HUES64 (cell line): Measurements from ENCODE around the gene PRPH.
A peak's percentile ranks its signal among the peaks of the same experiment; 100 is the strongest.

ENCODE experiments used
- H3K27ac ChIP-seq: 2 replicates; pipeline ENCODE4 v1.7.0; 2013; ENCODE audit warnings: low read depth, low read length, inconsistent platforms
- H3K27me3 ChIP-seq: 2 replicates; pipeline ENCODE4 v1.6.1; 2013; ENCODE audit warnings: mild to moderate bottlenecking, low read length; ENCODE audit not compliant: insufficient read depth
- H3K36me3 ChIP-seq: 2 replicates; pipeline ENCODE4 v1.6.1; 2013; ENCODE audit warnings: mild to moderate bottlenecking, low read length; ENCODE audit not compliant: insufficient read depth
- H3K4me1 ChIP-seq: 2 replicates; pipeline ENCODE4 v1.6.1; 2013; ENCODE audit warnings: mild to moderate bottlenecking, low read length, moderate library complexity; ENCODE audit not compliant: insufficient read depth
- H3K4me3 ChIP-seq: 2 replicates; pipeline ENCODE4 v1.5.1; 2013; ENCODE audit warnings: mild to moderate bottlenecking, low read length, moderate library complexity
- H3K9ac ChIP-seq: 2 replicates; pipeline ENCODE4 v1.6.1; 2013; ENCODE audit warnings: mild to moderate bottlenecking, low read depth, low read length
- H3K9me3 ChIP-seq: 2 replicates; pipeline ENCODE4 v1.6.1; 2013; ENCODE audit warnings: low read depth, low read length; ENCODE audit not compliant: insufficient read depth
- WGBS: fragments of 150-250, 120-280 bp; methylation state at CpG from one replicate; pipeline ENCODE4 v1.1.7; 2013; ENCODE audit warnings: missing lambda C conversion rate; 5-methylcytosine and 5-hydroxymethylcytosine counted together

PRPH gene

DNA sequence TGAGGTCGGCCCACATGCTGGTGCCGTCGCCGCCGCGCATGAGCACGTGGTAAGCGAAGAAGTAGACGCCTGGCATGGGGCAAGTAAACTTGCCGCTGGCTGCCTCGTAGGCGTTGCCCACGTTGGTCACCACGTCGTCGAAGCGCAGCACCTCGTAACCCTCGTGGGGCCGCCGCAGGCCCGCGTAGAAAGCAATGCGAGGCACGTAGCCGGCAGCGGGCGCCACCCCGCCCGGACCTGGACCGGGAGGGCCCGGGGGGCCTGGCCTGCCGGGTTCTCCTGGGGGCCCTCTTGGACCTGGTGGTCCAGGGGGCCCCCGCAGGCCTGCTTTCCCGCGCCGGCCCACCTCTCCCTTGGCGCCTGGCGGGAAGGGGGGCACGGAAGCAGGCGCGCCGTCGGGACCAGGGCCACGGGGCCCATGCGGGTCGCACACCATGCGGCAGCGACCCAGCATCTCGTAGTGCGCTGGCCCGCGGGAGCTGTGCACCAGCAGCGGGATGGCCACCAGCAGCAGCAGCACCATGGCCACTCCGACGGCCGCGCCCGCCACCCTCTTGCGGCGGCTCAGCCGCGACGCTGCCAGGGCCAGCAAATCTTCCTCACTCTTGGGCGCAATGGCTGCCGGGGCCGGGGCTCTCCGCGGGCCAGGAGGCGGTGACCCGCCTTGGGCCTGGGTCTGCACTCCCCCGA, 41.2 kb downstream of the PRPH start:
- no peak overlapping the region for H3K9ac ChIP-seq
- peak overlapping the region; percentile 33 for H3K4me3 ChIP-seq
- peaks cover 95% of the 10 kb centered on the region for H3K27me3 ChIP-seq
- H3K27ac ChIP-seq, result no peak overlapping the region
- H3K36me3 ChIP-seq, result no peaks in the 10 kb centered on the region
- H3K9me3 ChIP-seq, result no peaks in the 10 kb centered on the region
- H3K4me1 ChIP-seq, result peaks cover 17% of the 10 kb centered on the region
- WGBS, result 20% methylated on average over 72 of the region's 72 CpGs

DNA sequence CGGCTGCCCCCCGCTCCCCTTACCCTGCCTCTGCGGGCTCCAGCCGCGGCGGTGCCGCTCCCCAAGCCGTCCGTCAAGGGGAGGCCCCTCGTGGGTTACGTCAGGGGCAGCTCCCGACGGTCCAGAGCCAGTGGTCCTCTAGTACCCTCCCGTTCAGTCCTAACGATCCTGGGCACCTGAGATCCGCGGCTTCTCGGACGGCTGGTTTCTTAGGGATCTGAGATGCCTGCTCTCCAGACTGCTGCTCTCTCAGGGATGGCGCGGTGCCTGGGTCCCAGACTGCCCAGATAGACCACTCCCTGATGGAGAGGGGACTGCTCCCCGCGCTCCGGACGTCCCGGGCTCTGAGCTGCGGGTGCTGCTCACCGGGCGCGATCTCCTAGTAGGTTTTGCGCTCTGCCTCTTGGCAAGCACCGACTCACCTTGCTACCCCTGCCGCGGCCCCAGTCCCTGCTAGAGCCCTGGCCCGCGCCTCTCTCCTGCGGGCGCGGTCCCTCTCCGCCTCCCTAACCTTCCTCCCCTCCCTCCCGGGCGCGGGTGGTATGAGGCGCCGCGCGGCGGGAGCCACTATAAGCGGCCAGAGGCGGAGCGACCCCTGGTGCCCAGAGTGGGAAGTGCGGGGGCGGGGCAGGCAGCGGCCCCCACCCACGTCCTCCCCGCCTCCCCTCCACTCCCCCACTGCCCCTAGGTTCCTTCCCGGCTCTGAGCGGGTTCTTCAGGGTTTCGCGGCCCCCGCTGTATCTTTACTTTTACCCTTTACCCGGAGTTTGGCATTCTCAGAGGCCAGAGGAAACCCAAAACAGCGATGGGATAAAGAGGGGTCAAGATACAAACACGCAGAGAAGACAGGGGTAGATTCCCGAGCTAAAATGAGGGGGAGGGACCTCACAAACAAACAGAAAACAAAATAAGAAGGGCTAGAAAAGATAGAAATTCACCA, 42.0 kb downstream of the PRPH start, which contains the start of gene C1QL4:
C1QL4 (minus strand) TSS at position 544 of the 940 bp plus-strand sequence. CDS start 711 bp downstream, outside the sequence.
- WGBS, result 2% methylated on average over 62 of the region's 65 CpGs
- Histone ChIP-seq H3K27me3 (peaks cover 100% of the 10 kb centered on the region), H3K9ac (no peak within 1 kb of the TSS), H3K4me3 (peak within 1 kb of the TSS; percentile 37), H3K36me3 (no peaks in the 10 kb centered on the region), H3K9me3 (no peaks in the 10 kb centered on the region), H3K27ac (no peak within 1 kb of the TSS), H3K4me1 (peaks cover 20% of the 10 kb centered on the region)

DNA sequence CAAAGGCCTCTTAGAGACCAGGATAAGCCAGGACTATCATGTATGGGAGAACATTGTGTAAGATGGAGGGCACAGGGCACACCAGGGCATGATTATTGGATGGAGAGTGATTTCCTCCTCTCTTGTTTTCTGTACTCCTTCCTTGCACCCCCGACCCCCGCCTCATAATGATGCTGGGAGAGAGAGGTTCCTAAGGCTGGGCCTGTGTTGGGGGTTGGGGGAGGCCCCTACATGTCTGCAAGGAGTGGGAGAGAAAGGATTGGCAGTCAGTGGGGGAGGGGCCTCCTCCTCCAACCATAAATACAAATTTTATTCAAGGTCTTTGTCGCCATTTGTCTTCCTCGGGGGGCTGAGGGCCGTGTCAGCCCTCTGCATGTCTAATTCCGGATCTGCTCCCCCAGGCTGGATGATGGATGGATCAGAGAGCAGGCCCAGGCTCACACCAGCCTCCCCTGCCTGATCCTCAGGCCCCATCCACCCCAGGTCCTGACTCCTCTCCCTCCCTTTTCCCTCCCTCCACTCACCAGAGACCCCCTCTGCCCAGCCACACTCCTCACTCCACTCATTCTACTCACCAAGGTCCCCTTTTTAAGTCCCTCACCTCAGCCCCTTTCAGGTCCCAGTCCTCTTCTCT, 44.0 kb downstream of the PRPH start:
- Histone ChIP-seq H3K9me3 (no peaks in the 10 kb centered on the region), H3K4me3 (no peak overlapping the region), H3K27ac (no peak overlapping the region), H3K9ac (no peak overlapping the region), H3K27me3 (peaks cover 100% of the 10 kb centered on the region), H3K36me3 (no peaks in the 10 kb centered on the region), H3K4me1 (peaks cover 25% of the 10 kb centered on the region)
- 46% methylated on average over 6 of the region's 6 CpGs for WGBS

DNA sequence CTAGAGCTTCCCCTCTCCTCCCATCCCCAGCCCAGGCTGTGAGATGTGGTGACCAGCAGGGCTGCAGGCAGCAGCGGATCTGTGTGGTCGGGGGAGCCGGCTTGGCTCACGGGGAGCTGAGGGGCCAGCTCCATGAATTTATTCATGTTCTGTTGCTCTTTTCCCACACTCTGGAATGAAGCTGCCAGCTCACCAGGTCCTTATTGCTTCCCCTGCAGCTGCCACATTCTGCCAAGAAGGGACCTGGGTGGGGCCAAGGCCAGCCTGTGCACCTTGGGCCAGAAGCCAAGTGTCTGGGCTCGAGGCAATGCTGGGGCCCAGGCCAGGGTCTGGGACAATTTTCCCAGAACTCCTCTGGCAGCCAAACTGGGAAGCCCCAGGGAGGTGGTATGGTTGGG, 44.5 kb downstream of the PRPH start:
- no peaks in the 10 kb centered on the region for H3K36me3 ChIP-seq
- H3K4me1 ChIP-seq, result peaks cover 25% of the 10 kb centered on the region
- peaks cover 100% of the 10 kb centered on the region for H3K27me3 ChIP-seq
- H3K9ac ChIP-seq, result no peak overlapping the region
- no peak overlapping the region for H3K27ac ChIP-seq
- H3K4me3 ChIP-seq, result no peak overlapping the region
- 15% methylated on average over 5 of the region's 5 CpGs for WGBS
- H3K9me3 ChIP-seq, result no peaks in the 10 kb centered on the region

DNA sequence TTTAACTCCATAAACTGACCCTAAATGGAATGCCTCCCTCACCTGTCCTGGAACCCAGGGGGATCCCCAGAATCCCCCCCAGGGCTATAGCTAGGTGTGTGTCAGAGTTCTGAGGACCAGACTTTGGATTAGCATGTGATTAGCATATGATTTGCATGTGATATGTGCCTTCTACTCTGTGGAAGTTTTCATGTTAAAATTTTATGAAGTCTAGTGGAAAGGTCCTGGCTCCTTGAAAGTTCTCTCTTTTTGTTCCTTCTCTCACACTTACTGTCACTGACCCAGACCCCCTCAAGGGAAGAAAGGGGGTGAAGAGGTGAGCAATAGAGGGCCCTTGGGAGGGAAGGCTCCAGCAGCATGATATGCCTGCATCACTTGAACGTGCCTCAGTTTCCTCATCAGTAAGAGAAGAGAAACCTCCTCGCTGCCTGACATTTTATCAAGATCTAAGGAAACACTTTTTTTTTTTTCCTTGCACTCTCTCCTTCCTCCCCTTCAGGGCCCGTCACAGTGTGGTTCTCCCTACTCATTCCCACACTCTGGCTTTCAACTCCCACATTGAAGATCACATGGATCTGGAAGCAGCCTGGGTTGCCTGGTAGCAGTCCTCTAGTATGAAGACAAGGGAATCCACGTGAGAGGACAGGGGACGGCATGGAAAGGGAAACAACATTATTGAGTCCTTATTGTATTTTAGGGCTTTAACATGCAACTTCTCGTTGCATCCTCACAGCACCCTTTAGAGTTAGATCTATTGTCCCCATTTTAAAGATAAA, 45.3 kb downstream of the PRPH start:
- no peaks in the 10 kb centered on the region for H3K36me3 ChIP-seq
- no peak overlapping the region for H3K27ac ChIP-seq
- peaks cover 25% of the 10 kb centered on the region for H3K4me1 ChIP-seq
- no peak overlapping the region for H3K9ac ChIP-seq
- peaks cover 100% of the 10 kb centered on the region for H3K27me3 ChIP-seq
- 38% methylated on average over 6 of the region's 6 CpGs for WGBS
- no peaks in the 10 kb centered on the region for H3K9me3 ChIP-seq
- H3K4me3 ChIP-seq, result no peak overlapping the region

DNA sequence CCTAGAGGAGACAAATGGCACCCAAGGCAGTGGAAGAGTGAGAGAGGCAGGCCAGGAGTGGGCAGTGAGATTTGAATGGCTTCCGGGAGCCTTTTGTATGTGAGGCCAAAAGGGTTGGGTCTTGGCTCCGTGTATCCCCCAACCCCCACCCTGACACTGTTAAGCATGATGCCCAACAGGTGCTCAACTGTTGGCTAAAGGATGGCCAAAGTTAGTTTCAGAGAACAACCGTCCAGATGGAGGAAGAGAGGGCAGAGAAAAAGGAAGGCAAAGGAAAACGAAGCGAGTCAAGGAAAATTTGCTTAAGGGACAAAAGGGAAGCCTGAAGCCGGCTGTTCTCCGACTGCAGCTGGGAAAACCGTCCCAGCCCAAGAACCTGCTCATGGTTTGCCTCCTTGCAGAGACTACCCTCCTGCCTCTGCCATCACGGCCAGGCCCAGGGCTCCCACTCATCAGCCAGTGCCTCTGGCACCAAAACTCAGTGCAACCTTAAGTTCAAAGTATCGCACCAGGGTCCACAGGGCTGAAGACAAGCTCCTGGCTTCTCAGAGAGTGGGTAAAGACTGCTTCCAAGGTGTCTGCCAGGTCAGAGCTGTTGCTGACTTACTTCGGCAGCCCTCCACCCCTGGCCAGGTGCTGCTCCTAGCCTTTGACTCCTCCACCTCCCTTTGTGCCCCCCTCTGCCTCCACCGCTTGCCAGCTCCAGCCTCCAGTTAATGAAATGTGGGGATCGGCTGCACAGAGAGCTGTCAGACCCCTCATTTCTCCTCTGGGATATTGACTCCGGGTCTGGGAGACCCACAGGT, 46.2 kb downstream of the PRPH start:
- H3K27me3 ChIP-seq, result peaks cover 100% of the 10 kb centered on the region
- H3K4me1 ChIP-seq, result peaks cover 29% of the 10 kb centered on the region
- H3K4me3 ChIP-seq, result peak overlapping the region; percentile 60
- no peaks in the 10 kb centered on the region for H3K36me3 ChIP-seq
- WGBS, result 11% methylated on average over 14 of the region's 14 CpGs
- H3K9ac ChIP-seq, result no peak overlapping the region
- H3K9me3 ChIP-seq, result no peaks in the 10 kb centered on the region
- no peak overlapping the region for H3K27ac ChIP-seq

DNA sequence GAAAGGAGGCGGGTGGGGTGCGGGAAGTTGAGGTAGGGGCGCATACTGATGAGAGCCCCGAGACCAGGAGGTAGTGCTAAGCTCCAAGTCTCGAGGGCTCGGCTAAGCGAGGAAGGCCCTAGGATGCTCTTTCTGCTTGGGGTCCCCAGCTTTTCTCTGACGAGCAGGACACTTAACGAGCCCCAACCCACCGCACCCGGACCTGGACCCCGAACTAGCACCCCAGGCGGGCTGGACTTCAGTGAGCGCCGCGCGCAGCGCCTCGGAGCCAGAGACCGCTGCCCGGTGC, 46.8 kb downstream of the PRPH start:
- Histone ChIP-seq H3K9ac (no peak overlapping the region), H3K4me1 (peaks cover 29% of the 10 kb centered on the region), H3K27ac (no peak overlapping the region), H3K27me3 (peaks cover 100% of the 10 kb centered on the region), H3K4me3 (peak overlapping the region; percentile 60), H3K9me3 (no peaks in the 10 kb centered on the region), H3K36me3 (no peaks in the 10 kb centered on the region)
- 5% methylated on average over 21 of the region's 21 CpGs for WGBS

DNA sequence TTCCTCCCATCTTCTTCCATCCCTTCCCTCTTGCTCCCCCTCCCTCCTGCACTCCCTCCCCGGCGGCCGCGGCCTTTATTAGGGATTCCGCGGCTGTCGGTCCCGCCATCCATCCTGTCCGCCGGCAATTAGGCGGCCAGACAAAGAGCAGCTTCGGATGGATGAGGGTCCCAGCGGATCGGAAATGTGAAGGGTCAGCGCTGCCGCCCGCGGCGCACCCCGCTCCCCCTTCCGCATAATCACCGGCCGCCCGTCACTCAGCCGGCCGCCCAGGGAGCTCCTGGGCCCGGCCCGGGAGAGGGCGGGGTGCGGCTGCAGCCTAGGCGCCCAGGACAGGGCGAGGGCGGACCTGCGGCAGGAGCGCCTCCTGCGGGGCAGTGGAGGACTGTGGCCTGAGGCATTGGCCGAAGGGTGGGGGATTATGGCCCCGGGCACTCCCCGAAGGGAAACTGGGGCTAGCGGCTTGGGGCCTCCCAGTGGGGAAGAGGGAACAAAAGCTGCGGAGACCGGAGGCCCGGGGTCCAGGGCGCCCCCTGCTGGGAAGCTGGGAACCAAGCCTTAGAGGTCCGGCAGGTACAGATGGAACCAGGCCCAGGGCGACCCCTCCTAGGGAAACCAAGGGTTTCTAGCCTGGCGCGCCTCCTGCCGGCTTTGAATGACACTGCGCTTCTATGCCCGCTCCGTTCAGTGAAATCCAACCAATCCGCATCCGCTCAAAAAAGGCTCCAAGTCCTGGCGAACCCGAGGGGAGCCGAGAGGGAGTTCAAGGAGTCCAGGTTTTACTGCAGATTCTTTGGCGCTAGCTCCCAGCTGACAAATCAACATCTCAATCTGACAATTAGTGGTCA, 47.3 kb downstream of the PRPH start:
- under 1% methylated on average over 58 of the region's 58 CpGs for WGBS
- Histone ChIP-seq H3K9ac (no peak overlapping the region), H3K9me3 (no peaks in the 10 kb centered on the region), H3K36me3 (no peaks in the 10 kb centered on the region), H3K4me1 (peaks cover 29% of the 10 kb centered on the region), H3K4me3 (peak overlapping the region; percentile 60), H3K27ac (no peak overlapping the region), H3K27me3 (peaks cover 100% of the 10 kb centered on the region)

DNA sequence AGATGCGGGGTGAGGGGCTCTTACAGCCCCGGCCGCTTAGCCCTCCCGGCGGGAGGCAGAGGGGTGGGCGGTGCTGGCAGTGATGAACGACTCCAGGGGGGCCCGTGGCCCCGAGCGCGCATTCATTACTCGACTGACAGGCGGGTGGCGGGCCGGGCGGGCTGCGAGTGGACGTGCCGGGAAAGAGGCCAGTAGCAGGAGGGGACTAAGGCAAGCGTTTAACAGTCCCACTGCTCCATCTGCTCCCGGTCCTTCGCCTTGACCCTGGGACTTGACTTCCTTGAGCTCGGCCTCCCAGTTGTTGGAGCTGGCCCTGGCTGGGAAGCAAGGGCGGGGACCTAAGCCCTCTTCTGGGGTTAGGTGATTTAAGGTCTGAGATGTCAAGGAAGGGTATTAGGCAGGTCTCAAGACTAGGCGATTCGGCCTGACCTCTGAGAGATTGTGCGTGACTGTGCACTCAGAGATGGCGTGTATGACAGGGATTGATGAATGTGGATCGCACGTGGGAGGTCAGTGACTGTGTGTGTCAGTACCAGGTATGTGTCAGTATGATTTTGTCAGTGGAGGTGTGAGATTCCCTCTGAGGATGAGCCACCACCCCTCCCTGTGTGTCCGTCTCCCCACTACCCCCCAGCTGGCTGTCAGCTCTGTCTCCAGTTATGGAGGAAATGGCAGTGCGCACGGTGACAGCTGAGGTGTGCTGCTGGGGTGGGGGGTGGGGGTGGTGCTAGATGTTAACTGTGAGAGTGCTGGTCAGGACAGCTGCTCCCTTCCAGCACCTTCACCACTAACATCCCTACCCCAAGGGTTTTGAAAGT, 48.2 kb downstream of the PRPH start:
- Histone ChIP-seq H3K36me3 (no peaks in the 10 kb centered on the region), H3K9me3 (no peaks in the 10 kb centered on the region), H3K4me1 (peaks cover 24% of the 10 kb centered on the region), H3K27me3 (peaks cover 100% of the 10 kb centered on the region), H3K9ac (no peak overlapping the region), H3K27ac (no peak overlapping the region), H3K4me3 (peak overlapping the region; percentile 60)
- WGBS, result 2% methylated on average over 30 of the region's 33 CpGs
